Heart left ventricle (tissue), 16 donors: Measurements from ENCODE around the gene MALRD1. TPM values are rescaled to one million over a fixed set of nuclear protein-coding genes. Genes with fewer than 3 reads are reported as not detected.

Source experiments
- ATAC-seq, 4 donors: fragments of 200-7000 bp; cut with Tn5 transposase; one replicate each; pipeline ENCODE4 v1.9.1; 2020 to 2022; ENCODE audit warnings: moderate library complexity in 4 of 4, mild to moderate bottlenecking in 3 of 4, moderate number of reproducible peaks in 1 of 4
- DNase-seq, 5 donors: peaks; one replicate each; pipeline ENCODE4 v3.0.0-alpha.2; 2020
- H3K27ac ChIP-seq, 12 donors: fragments of 200-600 bp; sonication (generic) in 4 of 12; one replicate each; pipeline versions ENCODE4 v1.5.0 to v1.8.0; 2016 to 2022; ENCODE audit warnings: mild to moderate bottlenecking in 2 of 12
- H3K27me3 ChIP-seq, 9 donors: fragments of 200-600 bp; sonication (generic) in 2 of 9; one replicate each; pipeline versions ENCODE4 v1.5.1 to v1.8.0; 2016 to 2022; ENCODE audit warnings: mild to moderate bottlenecking in 3 of 9
- H3K36me3 ChIP-seq, 9 donors: fragments of 200-600 bp; sonication (generic) in 2 of 9; one replicate each; pipeline versions ENCODE4 v1.5.0 to v1.8.0; 2018 to 2022; ENCODE audit warnings: mild to moderate bottlenecking in 2 of 9
- H3K4me1 ChIP-seq, 12 donors: fragments of 200-600 bp; sonication (generic) in 4 of 12; one replicate each; pipeline versions ENCODE4 v1.5.0 to v1.8.0; 2016 to 2022; ENCODE audit warnings: mild to moderate bottlenecking in 3 of 12
- H3K4me3 ChIP-seq, 12 donors: fragments of 200-600 bp; sonication (generic) in 4 of 12; one replicate each; pipeline versions ENCODE4 v1.5.0 to v1.8.0; 2017 to 2022; ENCODE audit warnings: mild to moderate bottlenecking in 9 of 12, moderate library complexity in 4 of 12
- H3K9me3 ChIP-seq, 12 donors: fragments of 200-600 bp; sonication (generic) in 4 of 12; one replicate each; pipeline versions ENCODE4 v1.5.0 to v1.8.0; 2016 to 2022; ENCODE audit warnings: mild to moderate bottlenecking in 1 of 12
- POLR2A ChIP-seq, 2 donors: fragments of 450-650 bp; IDR thresholded peaks; one replicate each; pipeline ENCODE4 v1.6.1; 2017; ENCODE audit warnings: antibody characterized with exemption in 2 of 2, mild to moderate bottlenecking in 2 of 2, moderate library complexity in 2 of 2
- WGBS, 4 donors: extraction: QIAGEN DNeasy Blood & Tissue Kit in 2 of 4; methylation state at CpG; one replicate each; pipeline versions ENCODE4 v1.1.5 to v1.1.7; 2013 to 2018; 5-methylcytosine and 5-hydroxymethylcytosine counted together
- intact Hi-C, 10 donors: fragments of 100-400 bp; cut with DNase I; formaldehyde crosslinking; loops; one replicate each; pipeline versions ENCODE4 v1.11.1 to v1.14.2; 2022
- polyA plus RNA-seq, 2 donors: library from polyadenylated mRNA; stranded (reverse); fragments of 200-250 nt; gene quantifications; one replicate each; pipeline ENCODE4 v1.2.3, GENCODE V29; 2013
- total RNA-seq, 9 donors: library from RNA; depleted of rRNA in 2 of 9; stranded (reverse); fragments of >200 nt in 2 of 9; fragmentation: NEBNext Ultra II Directional in 3 of 9; extraction: Animal tissue kit (Norgen Biotek cat#: 25700) in 3 of 9; gene quantifications; one replicate each; pipeline versions ENCODE4 v1.1.0 to v1.2.4, GENCODE V29; 2016 to 2023
- TF ChIP-seq, protein P1 (sequence below), 12 donors: fragments of 200-600 bp; sonication (generic) in 4 of 12; IDR thresholded peaks; one replicate each; pipeline versions ENCODE4 v1.5.0 to v1.8.0; 2018 to 2022; ENCODE audit warnings: antibody characterized with exemption in 12 of 12, mild to moderate bottlenecking in 5 of 12
- donor health status: ischemic (EF 13 %, LVEDD 7.1; RV severe dilation, severe dysfunction).
- donor health status: healthy with polysubstance abuse.
- donor health status: DM: no; HTN: yes; CAD: no.
- donor health status: DM: no; HTN: no; CAD: no.
- donor health status: ischemic (EF 25% LVEDD 6.9; RV normal size, moderate dysfunction).
- donor health status: ischemic (EF 25% LVEDD 5.7; RV mildly dilated, moderate dysfunction).
- donor health status: healthy.
- donor health status: DM: yes; HTN: yes; CAD: no.
- donor health status: ischemic (EF 35%, LVEDD 5.7; RV mildly dilated, moderate dysfunction).
- donor health status: nonischemic (EF 11% LVEDD 7.7; RV severe dilation, severe dysfunction).
- donor health status: DM: yes; HTN: yes; CAD: no.
- donor health status: PGD.
- donor health status: ischemic (EF 29% LVEDD 5.4; RV normal size, mild dysfunction).
- donor health status: nonischemic (EF 23%, LVEDD 6.1; RV moderate dilation, normal function).

Gene MALRD1
- total and polyA plus RNA-seq, 11 donors, result 0.12 to 1.1 (median 0.37) TPM; not detected in 1

- no peak for TF ChIP-seq POLR2A (IDR thresholded peaks at IDR 0.05)
- TF ChIP-seq, protein P1, sequence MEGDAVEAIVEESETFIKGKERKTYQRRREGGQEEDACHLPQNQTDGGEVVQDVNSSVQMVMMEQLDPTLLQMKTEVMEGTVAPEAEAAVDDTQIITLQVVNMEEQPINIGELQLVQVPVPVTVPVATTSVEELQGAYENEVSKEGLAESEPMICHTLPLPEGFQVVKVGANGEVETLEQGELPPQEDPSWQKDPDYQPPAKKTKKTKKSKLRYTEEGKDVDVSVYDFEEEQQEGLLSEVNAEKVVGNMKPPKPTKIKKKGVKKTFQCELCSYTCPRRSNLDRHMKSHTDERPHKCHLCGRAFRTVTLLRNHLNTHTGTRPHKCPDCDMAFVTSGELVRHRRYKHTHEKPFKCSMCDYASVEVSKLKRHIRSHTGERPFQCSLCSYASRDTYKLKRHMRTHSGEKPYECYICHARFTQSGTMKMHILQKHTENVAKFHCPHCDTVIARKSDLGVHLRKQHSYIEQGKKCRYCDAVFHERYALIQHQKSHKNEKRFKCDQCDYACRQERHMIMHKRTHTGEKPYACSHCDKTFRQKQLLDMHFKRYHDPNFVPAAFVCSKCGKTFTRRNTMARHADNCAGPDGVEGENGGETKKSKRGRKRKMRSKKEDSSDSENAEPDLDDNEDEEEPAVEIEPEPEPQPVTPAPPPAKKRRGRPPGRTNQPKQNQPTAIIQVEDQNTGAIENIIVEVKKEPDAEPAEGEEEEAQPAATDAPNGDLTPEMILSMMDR (IDR thresholded peaks at IDR 0.05), result no peak
- Histone ChIP-seq H3K36me3 (no peaks in the 10 kb centered on the region), H3K27ac (no peak overlapping the region), H3K27me3 (no peaks in the 10 kb centered on the region), H3K9me3 (peaks cover 0 to 17% (median 0%) of the 10 kb centered on the region in 12 donors), H3K4me1 (no peaks in the 10 kb centered on the region), H3K4me3 (no peak overlapping the region)
- DNase-seq (no peak), ATAC-seq (no peak)
- 91 to 97% (median 93%) methylated on average over 1 of the region's 1 CpG for WGBS, 4 donors
- intact Hi-C loops, result no loop called here
Measured at GRCh38 chr10:19518632-19519031, 470.0 kb downstream of the MALRD1 start.

DNA sequence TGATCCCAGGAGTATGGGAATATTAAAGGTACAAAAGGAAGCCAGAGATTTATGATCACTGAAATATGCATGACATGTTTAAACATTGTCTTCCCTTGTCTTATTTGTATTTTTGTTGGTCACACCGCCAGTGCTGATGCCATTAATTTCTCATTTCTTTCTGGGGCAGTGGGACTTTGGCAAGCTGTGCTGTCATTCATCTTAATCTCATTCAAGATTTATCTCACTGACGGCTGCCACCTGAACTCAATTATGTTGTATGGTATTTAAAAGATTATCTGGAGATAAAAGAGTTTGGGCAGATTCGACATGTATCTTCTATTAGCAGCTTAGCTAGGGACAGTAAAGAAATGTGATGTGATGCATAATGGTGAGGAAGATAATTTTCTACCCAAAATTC lies 482.7 kb downstream of the MALRD1 start:
- no peak overlapping the region for H3K27ac ChIP-seq
- TF ChIP-seq, protein P1 (IDR thresholded peaks at IDR 0.05), result no peak
- TF ChIP-seq POLR2A (IDR thresholded peaks at IDR 0.05), result no peak

GRCh38 chr10:19532411-19532810 lies 483.8 kb downstream of the MALRD1 start:
- DNase-seq (no peak), ATAC-seq (no peak)
- Histone ChIP-seq H3K9me3 (no peaks in the 10 kb centered on the region), H3K4me3 (no peak overlapping the region), H3K27ac (no peak overlapping the region), H3K36me3 (no peaks in the 10 kb centered on the region), H3K27me3 (no peaks in the 10 kb centered on the region), H3K4me1 (no peaks in the 10 kb centered on the region)
- 73 to 90% (median 79%) methylated on average over 3 of the region's 3 CpGs for WGBS, 4 donors
- intact Hi-C loops, result no loop called here
- TF ChIP-seq, protein P1 (IDR thresholded peaks at IDR 0.05), result no peak
- TF ChIP-seq POLR2A (IDR thresholded peaks at IDR 0.05), result no peak

More for the DNA sequence above, 482.7 kb downstream of the MALRD1 start:
- H3K9me3 ChIP-seq, result no peaks in the 10 kb centered on the region
- ATAC-seq (no peak), DNase-seq (no peak)
- WGBS, 4 donors, result 42 to 52% (median 45%) methylated on average over 3 of the region's 3 CpGs
- H3K36me3 ChIP-seq, result no peaks in the 10 kb centered on the region
- no peaks in the 10 kb centered on the region for H3K4me1 ChIP-seq
- H3K27me3 ChIP-seq, result no peaks in the 10 kb centered on the region
- H3K4me3 ChIP-seq, result no peak overlapping the region
- intact Hi-C loops, result no loop called here

- TF ChIP-seq, protein P1 (IDR thresholded peaks at IDR 0.05), result no peak
- no peak for TF ChIP-seq POLR2A (IDR thresholded peaks at IDR 0.05)
- no peak overlapping the region for H3K4me3 ChIP-seq
- ATAC-seq, result no peak
Measured at GRCh38 chr10:19541299-19541698, 492.7 kb downstream of the MALRD1 start.

More at GRCh38 chr10:19541299-19541698, 492.7 kb downstream of the MALRD1 start:
- WGBS, 4 donors, result 40 to 60% (median 51%) methylated on average over 3 of the region's 3 CpGs
- H3K9me3 ChIP-seq, result peaks cover 0 to 4% (median 0%) of the 10 kb centered on the region in 12 donors
- no peaks in the 10 kb centered on the region for H3K27me3 ChIP-seq
- DNase-seq, result no peak
- H3K27ac ChIP-seq, result no peak overlapping the region
- H3K4me1 ChIP-seq, result no peaks in the 10 kb centered on the region
- intact Hi-C loops, result no loop called here
- H3K36me3 ChIP-seq, result no peaks in the 10 kb centered on the region
